HUES64 (cell line): ENCODE measurements around the gene RHD.
"Not testable (repeated sequence)": the region's sequence is repeated elsewhere in the genome, so short reads cannot be mapped to it uniquely, and the experiment has no call there.

ENCODE experiments used
- H3K27ac ChIP-seq: 2 replicates; pipeline ENCODE4 v1.7.0; 2013; ENCODE audit warnings: low read depth, low read length, inconsistent platforms
- H3K27me3 ChIP-seq: 2 replicates; pipeline ENCODE4 v1.6.1; 2013; ENCODE audit warnings: mild to moderate bottlenecking, low read length; ENCODE audit not compliant: insufficient read depth
- H3K36me3 ChIP-seq: 2 replicates; pipeline ENCODE4 v1.6.1; 2013; ENCODE audit warnings: mild to moderate bottlenecking, low read length; ENCODE audit not compliant: insufficient read depth
- H3K4me1 ChIP-seq: 2 replicates; pipeline ENCODE4 v1.6.1; 2013; ENCODE audit warnings: mild to moderate bottlenecking, low read length, moderate library complexity; ENCODE audit not compliant: insufficient read depth
- H3K4me3 ChIP-seq: 2 replicates; pipeline ENCODE4 v1.5.1; 2013; ENCODE audit warnings: mild to moderate bottlenecking, low read length, moderate library complexity
- H3K9ac ChIP-seq: 2 replicates; pipeline ENCODE4 v1.6.1; 2013; ENCODE audit warnings: mild to moderate bottlenecking, low read depth, low read length
- H3K9me3 ChIP-seq: 2 replicates; pipeline ENCODE4 v1.6.1; 2013; ENCODE audit warnings: low read depth, low read length; ENCODE audit not compliant: insufficient read depth
- WGBS: fragments of 150-250, 120-280 bp; methylation state at CpG from one replicate; pipeline ENCODE4 v1.1.7; 2013; ENCODE audit warnings: missing lambda C conversion rate; 5-methylcytosine and 5-hydroxymethylcytosine counted together

The RHD gene

DNA sequence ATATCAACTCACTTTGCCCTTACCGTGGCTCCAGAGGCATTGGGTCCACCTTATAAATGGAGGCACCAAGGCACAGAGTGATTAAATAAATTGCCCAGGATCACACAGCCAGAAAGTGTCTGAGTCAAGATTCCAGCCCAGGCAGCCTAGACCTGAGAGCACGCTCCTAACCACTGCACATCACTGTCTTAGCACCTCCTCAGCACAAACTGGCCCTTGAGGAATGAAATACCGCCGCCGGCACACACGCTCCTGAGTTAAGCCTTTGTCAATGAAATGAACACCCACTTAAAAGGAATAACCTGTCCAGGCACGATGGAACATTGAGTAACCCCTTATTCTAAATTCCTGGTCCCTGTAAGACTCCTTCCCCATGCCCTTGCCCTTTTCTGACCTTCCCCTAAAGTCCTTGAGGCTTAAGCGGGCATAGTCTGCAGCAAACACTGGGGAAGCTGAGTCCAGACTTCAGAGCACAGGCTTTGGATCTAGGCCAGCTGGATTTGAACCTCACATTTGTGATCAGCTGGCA is 16.3 kb downstream of the RHD start:
- WGBS, result 81% methylated on average over 2 of the region's 8 CpGs
- not testable (repeated sequence) for H3K27me3 ChIP-seq, H3K4me1 ChIP-seq, H3K9ac ChIP-seq, H3K36me3 ChIP-seq, H3K9me3 ChIP-seq, H3K4me3 ChIP-seq, H3K27ac ChIP-seq

DNA sequence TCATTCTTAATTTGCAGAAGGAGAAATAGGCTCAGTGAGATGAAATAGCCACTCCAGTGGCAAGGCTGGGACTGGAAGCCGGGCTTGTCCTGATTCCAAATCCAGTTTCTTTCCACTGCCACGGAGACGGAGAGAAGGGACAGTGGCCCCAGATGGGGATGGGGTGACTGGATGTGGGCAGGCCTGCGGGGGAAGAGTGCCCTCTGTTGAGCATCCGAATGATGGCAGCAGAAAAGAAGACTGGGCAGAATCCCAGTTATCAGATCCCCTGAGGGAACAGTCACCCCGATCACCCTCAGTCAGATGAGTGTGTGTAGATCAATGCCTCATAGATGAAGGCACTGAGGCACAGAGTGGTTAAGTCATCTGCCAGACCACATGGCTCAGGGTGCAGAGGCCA is 17.7 kb downstream of the RHD start:
- 15% methylated on average over 3 of the region's 6 CpGs for WGBS
- not testable (repeated sequence) for H3K4me1 ChIP-seq, H3K9ac ChIP-seq, H3K36me3 ChIP-seq, H3K27ac ChIP-seq, H3K4me3 ChIP-seq, H3K9me3 ChIP-seq, H3K27me3 ChIP-seq

DNA sequence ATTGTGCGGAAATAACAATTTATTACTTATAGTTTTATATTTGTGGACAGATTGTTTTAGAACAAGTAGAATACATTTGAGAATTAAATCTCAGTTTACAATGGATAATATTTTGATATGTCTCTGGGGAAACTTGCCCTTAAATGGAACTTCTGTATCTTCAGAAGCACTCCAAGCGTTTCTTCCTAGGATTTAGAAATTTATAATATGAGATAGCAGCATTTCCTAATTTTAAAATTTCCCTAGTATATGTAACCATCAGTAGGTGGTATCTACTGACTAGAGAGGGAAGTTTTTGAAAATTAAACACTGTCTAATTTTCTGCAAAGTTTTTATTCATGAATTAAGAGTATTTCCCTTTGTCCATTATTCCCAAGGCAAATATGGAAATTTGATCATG is 21.1 kb downstream of the RHD start:
- H3K9ac ChIP-seq, H3K9me3 ChIP-seq, H3K27ac ChIP-seq, H3K4me1 ChIP-seq, H3K4me3 ChIP-seq, H3K36me3 ChIP-seq, H3K27me3 ChIP-seq: not testable (repeated sequence)
- no CpG with 5 or more reads among the region's 2 CpGs for WGBS

DNA sequence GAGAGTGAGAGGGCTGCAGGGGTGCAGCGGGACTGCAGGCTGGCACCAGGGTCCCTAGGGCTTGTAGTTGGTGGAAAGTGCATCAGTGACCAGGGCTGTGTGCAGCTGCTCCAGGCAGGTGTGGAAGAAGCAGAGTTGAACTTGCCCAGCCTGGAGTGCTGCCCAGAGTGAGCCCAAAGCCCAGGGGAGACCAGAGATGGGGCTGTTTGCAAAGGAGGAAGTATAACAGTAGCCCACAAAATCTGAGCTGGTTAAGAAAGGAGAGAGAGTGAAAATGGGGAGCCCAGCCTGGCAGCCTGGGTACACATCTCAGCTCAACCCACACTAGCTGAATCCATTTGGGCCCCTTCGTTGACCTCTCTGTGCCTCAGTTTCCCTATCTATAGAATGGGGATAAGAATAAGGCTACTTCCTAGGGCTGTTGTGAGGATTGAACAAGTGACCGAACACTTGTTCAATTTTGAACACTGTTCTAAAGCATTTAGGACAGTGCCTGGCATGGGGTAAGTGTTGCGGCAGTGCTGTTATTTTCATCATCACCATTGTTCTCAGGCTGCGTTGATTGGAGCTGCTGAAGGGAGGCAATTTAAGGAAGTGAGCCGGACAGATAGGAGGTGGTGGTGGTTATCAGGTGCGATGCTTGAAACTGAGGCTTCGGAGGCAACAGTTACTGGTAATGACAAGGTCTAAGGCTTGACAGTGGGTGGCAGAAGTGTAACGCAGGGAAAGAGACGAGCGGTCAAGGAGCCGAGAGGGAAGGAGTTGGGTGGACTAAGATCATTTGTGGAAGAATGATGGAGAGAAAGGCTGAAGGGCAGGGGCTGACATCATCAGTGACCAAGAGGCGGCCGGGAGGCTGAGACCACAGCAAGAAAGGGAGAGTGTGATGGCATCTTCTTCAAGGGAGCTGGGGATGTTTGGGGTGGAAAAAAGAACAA is 22.8 kb downstream of the RHD start:
- H3K9me3 ChIP-seq, H3K36me3 ChIP-seq, H3K4me3 ChIP-seq, H3K27ac ChIP-seq, H3K27me3 ChIP-seq, H3K9ac ChIP-seq, H3K4me1 ChIP-seq: not testable (repeated sequence)
- 76% methylated on average over 6 of the region's 14 CpGs for WGBS

DNA sequence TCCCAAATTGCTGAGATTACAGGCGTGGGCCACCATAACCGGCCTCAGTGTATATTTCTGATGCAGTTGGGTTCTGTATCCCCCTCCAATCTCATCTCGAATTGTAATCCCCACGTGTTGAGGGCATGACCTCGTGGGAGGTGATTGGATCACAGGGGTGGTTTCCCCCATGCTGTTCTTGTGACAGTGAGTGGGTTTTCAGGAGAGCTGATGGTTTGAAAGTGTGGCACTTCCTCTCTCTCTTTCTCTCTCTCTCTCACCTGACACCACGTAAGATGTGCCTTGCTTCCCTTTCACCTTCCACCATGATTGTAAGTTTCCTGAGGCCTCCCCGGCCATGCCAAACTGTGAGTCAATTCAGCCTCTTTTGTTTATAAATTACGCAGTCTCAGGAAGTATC is 24.2 kb downstream of the RHD start:
- H3K4me3 ChIP-seq, H3K27me3 ChIP-seq, H3K4me1 ChIP-seq, H3K9me3 ChIP-seq, H3K27ac ChIP-seq, H3K36me3 ChIP-seq, H3K9ac ChIP-seq: not testable (repeated sequence)
- 85% methylated on average over 4 of the region's 8 CpGs for WGBS

DNA sequence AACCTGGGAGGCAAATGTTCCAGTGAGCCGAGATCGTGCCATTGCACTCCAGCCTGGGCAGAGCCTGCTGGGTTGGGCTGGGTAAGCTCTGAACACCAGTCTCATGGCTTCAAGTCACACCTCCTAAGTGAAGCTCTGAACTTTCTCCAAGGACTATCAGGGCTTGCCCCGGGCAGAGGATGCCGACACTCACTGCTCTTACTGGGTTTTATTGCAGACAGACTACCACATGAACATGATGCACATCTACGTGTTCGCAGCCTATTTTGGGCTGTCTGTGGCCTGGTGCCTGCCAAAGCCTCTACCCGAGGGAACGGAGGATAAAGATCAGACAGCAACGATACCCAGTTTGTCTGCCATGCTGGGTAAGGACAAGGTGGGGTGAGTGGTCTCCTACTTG is 28.4 kb downstream of the RHD start:
- H3K9me3 ChIP-seq, H3K27ac ChIP-seq, H3K27me3 ChIP-seq, H3K4me3 ChIP-seq, H3K4me1 ChIP-seq, H3K9ac ChIP-seq, H3K36me3 ChIP-seq: not testable (repeated sequence)
- 94% methylated on average over 9 of the region's 9 CpGs for WGBS

DNA sequence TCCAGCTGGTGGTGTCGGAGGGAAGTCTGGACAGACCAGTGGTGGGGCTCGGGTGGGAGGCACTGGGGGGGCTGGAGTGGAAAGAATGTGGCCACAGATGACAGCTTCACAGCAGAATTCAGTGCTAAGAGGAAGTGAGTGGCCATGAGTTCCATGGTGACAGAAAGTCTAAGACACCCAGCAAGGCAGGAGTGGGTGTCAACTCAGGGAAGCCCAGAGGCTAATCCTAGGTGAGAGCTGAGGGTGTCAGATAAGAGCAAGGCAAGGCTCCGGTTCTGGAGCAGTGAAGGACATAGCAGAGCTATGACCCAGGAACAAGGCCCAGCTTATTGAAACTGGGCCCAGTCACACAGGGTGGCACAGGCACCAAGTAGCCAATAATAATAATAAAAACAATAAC is 30.0 kb downstream of the RHD start:
- not testable (repeated sequence) for H3K9me3 ChIP-seq, H3K27ac ChIP-seq, H3K27me3 ChIP-seq, H3K4me3 ChIP-seq, H3K36me3 ChIP-seq, H3K4me1 ChIP-seq, H3K9ac ChIP-seq
- WGBS, result 95% methylated on average over 2 of the region's 3 CpGs

DNA sequence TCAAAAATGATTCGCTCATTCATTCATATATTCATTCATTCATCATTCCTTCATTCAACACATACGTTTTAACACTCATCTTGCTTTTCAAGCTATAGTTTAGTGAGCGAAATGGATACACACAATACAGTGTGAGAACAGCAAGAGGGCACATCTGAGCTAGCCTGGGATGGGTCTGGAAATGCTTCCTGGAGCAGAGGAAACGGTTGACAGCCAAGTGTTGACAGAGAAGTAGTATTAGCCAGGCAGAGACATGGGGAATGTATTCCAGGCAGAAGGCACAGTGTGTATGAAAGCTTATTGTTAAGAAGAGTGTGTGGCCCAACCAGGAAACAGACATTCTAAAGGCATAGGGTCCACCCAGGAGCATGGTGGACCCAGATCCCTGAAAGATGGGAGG is 32.6 kb downstream of the RHD start:
- 92% methylated on average over 4 of the region's 4 CpGs for WGBS
- not testable (repeated sequence) for H3K27ac ChIP-seq, H3K4me1 ChIP-seq, H3K36me3 ChIP-seq, H3K9me3 ChIP-seq, H3K27me3 ChIP-seq, H3K9ac ChIP-seq, H3K4me3 ChIP-seq

DNA sequence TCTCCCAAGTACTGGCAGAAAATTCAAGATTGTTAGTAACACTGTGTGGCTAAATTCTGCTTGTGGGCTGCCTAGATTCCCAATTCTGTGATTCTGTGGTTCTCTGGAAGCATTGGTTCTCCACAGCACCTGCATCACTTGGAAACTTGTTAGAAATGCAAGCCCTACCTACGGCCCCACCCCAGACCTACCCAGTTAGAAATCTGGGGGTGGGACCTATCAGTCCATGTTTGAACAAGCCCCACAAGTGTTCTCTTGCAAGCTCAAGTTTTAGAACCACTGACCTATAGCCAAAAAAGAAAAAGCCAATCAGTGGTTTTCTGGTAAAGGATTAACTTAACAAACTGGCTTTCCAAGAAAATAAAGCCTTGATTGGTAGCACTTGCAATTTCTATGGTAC is 35.9 kb downstream of the RHD start:
- H3K4me1 ChIP-seq, H3K9ac ChIP-seq, H3K36me3 ChIP-seq, H3K9me3 ChIP-seq, H3K4me3 ChIP-seq, H3K27me3 ChIP-seq, H3K27ac ChIP-seq: not testable (repeated sequence)
- no CpG with 5 or more reads among the region's 1 CpG for WGBS

DNA sequence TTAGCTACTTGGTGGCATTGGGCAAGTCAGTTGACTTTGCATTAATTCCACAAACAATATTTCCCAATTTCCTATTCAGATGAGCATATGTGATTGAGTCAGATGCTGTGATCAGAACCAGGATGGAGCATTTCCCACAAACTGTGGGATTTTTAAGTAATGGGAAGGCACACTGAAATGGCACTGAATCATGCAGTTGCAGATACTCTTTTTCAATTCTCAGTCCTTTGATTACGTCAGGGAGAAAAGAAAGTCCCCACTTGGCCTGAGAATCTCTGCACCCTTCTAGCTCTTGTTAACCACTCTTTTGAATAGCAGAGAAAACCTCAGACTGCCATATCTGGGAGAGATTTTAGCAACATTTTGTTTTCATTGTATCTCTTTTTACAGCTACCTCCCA is 36.8 kb downstream of the RHD start:
- H3K27me3 ChIP-seq, H3K9ac ChIP-seq, H3K9me3 ChIP-seq, H3K36me3 ChIP-seq, H3K4me1 ChIP-seq, H3K4me3 ChIP-seq, H3K27ac ChIP-seq: not testable (repeated sequence)
- WGBS, result 88% methylated on average over 1 of the region's 1 CpG

DNA sequence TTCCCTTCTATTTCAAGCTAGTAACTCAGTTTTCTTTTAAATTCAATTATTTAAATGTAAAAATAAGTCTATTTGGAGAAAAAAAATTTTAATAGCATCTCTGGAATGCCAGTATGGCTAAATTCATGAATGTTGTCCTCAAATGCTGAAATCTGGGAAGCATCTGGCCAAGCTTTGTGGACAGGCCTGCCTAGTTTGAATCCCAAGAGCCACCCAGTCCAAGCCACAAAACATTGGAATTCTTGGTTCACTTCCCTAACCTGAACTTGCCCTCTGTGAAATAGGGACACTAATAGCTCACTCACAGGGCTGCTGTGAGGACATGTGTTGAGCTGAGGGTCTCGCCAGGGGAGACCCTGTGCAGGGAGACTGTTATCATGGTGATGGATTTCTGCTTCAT is 37.2 kb downstream of the RHD start:
- H3K4me3 ChIP-seq, H3K27me3 ChIP-seq, H3K27ac ChIP-seq, H3K9ac ChIP-seq, H3K4me1 ChIP-seq, H3K36me3 ChIP-seq, H3K9me3 ChIP-seq: not testable (repeated sequence)
- WGBS, result no CpG with 5 or more reads among the region's 1 CpG
